SK-N-SH (cell line): ENCODE measurements around the gene GNB2. TPM values are rescaled to one million over a fixed set of nuclear protein-coding genes. Genes with fewer than 3 reads are reported as not detected.
"Not testable (repeated sequence)": the region's sequence is repeated elsewhere in the genome, so short reads cannot be mapped to it uniquely, and the experiment has no call there.

Experiments used
- CTCF ChIA-PET: fragments of 300-600, 350-600 bp; formaldehyde crosslinking; extraction: SDS; loops from one replicate; lab custom pipeline; 2021; lab: Yijun Ruan, JAX
- POLR2A ChIA-PET: fragments of 350-600 bp; sonication (Branson Sonifier 250); formaldehyde crosslinking; extraction: SDS; loops from one replicate; lab custom pipeline; 2020; ENCODE audit warnings: antibody characterized with exemption, inconsistent platforms; lab: Yijun Ruan, JAX
- DNase-seq: peaks from one replicate; pipeline ENCODE4 v3.0.0; 2012
- H2AFZ ChIP-seq: fragments of 200-600 bp; sonication (generic); 2 replicates; pipeline ENCODE4 v1.8.1; 2016; ENCODE audit warnings: antibody characterized with exemption, mild to moderate bottlenecking, low read depth
- H3F3A ChIP-seq: fragments of 200-600 bp; sonication (generic); replicated peaks from 2 replicates; pipeline ENCODE3; 2016; ENCODE audit warnings: antibody characterized with exemption, mild to moderate bottlenecking; ENCODE audit not compliant: insufficient read depth
- H3K27ac ChIP-seq, 2 experiments: fragments of 200-500 bp in 1 of 2; fragments of 200-600 bp in 1 of 2; sonication (Bioruptor generic) in 1 of 2; sonication (generic), shearing (Covaris generic) in 1 of 2; 2 replicates each; pipeline versions ENCODE4 v1.5.1 to v1.6.1; 2014 to 2016; ENCODE audit warnings: low read depth in 2 of 2, inconsistent platforms in 1 of 2, low read length in 1 of 2, mild to moderate bottlenecking in 1 of 2, mixed read lengths in 1 of 2
- H3K27me3 ChIP-seq: fragments of 200-600 bp; sonication (generic), shearing (Covaris generic); 2 replicates; pipeline ENCODE4 v1.6.1; 2016; ENCODE audit warnings: mixed run types; ENCODE audit not compliant: insufficient read depth
- H3K36me3 ChIP-seq, 2 experiments: fragments of 200-500 bp in 1 of 2; fragments of 200-600 bp in 1 of 2; sonication (Bioruptor generic) in 1 of 2; sonication (generic) in 1 of 2; replicated peaks in 1 of 2; 2 replicates each; pipeline versions ENCODE3 to v1.5.1; 2014 to 2016; ENCODE audit warnings: low read length in 1 of 2, mild to moderate bottlenecking in 1 of 2; ENCODE audit not compliant: insufficient read depth in 2 of 2, control insufficient read depth in 1 of 2
- H3K4me1 ChIP-seq, 2 experiments: fragments of 200-500 bp in 1 of 2; fragments of 200-600 bp in 1 of 2; sonication (Bioruptor generic) in 1 of 2; sonication (generic), shearing (Covaris generic) in 1 of 2; 2 replicates each; pipeline versions ENCODE4 v1.5.1 to v1.6.1; 2014 to 2016; ENCODE audit warnings: low read depth in 1 of 2, low read length in 1 of 2, mixed run types in 1 of 2; ENCODE audit not compliant: insufficient read depth in 2 of 2, control insufficient read depth in 1 of 2
- H3K4me2 ChIP-seq: fragments of 200-600 bp; sonication (generic), shearing (Covaris generic); 2 replicates; pipeline ENCODE4 v1.6.1; 2017; ENCODE audit warnings: mixed run types
- H3K4me3 ChIP-seq, 2 experiments: fragments of 200-500 bp in 1 of 2; fragments of 200-600 bp in 1 of 2; sonication (Bioruptor generic) in 1 of 2; sonication (generic), shearing (Covaris generic) in 1 of 2; 2 replicates each; pipeline versions ENCODE4 v1.5.1 to v1.8.1; 2014 to 2016; ENCODE audit warnings: low read depth in 2 of 2, inconsistent platforms in 1 of 2, low read length in 1 of 2, mild to moderate bottlenecking in 1 of 2, mixed read lengths in 1 of 2, moderate library complexity in 1 of 2
- H3K79me2 ChIP-seq: fragments of 200-600 bp; sonication (generic); 2 replicates; pipeline ENCODE4 v1.8.1; 2017; ENCODE audit warnings: mild to moderate bottlenecking; ENCODE audit not compliant: insufficient read depth
- H3K9ac ChIP-seq: fragments of 200-600 bp; sonication (generic); 2 replicates; pipeline ENCODE4 v1.6.1; 2017; ENCODE audit warnings: mixed run types
- H3K9me2 ChIP-seq: fragments of 200-600 bp; sonication (generic); 2 replicates; pipeline ENCODE4 v1.6.1; 2017; ENCODE audit warnings: mixed run types
- H3K9me3 ChIP-seq: fragments of 200-600 bp; sonication (generic); 2 replicates; pipeline ENCODE4 v1.6.1; 2017; ENCODE audit warnings: mixed run types, mild to moderate bottlenecking, moderate library complexity
- H4K20me1 ChIP-seq: fragments of 200-600 bp; sonication (generic); 2 replicates; pipeline ENCODE4 v1.6.1; 2017; ENCODE audit warnings: mild to moderate bottlenecking, mixed run types; ENCODE audit not compliant: insufficient read depth
- CHD2 ChIP-seq: fragments of 150-350 bp; IDR thresholded peaks from 2 replicates; pipeline ENCODE4 v1.6.1; 2018; ENCODE audit warnings: low read length; ENCODE audit not compliant: partially characterized antibody
- ELF1 ChIP-seq: IDR thresholded peaks from 2 replicates; pipeline ENCODE4 v1.4.0; 2012
- EP300 ChIP-seq, 2 experiments: IDR thresholded peaks; 2 replicates each; pipeline versions ENCODE4 v1.4.0 to v1.6.1; 2012; ENCODE audit warnings: borderline replicate concordance in 1 of 2, low read depth in 1 of 2, low read length in 1 of 2
- FOSL2 ChIP-seq: IDR thresholded peaks from 2 replicates; pipeline ENCODE4 v1.4.0; 2012; ENCODE audit warnings: low read depth, mild to moderate bottlenecking, moderate library complexity, borderline replicate concordance
- FOXJ3 ChIP-seq: sonication (generic); formaldehyde crosslinking; IDR thresholded peaks from 2 replicates; pipeline ENCODE4 v1.5.1; 2020; ENCODE audit warnings: mild to moderate bottlenecking, missing genetic modification reagents
- FOXM1 ChIP-seq: IDR thresholded peaks from 2 replicates; pipeline ENCODE4 v1.4.0; 2012; ENCODE audit warnings: low read depth, mild to moderate bottlenecking
- GATA2 ChIP-seq: sonication (generic); formaldehyde crosslinking; IDR thresholded peaks from 2 replicates; pipeline ENCODE4 v1.5.0; 2020; ENCODE audit warnings: mild to moderate bottlenecking, missing genetic modification reagents
- JUND ChIP-seq: IDR thresholded peaks from 2 replicates; pipeline ENCODE4 v1.4.0; 2012
- MEF2A ChIP-seq: IDR thresholded peaks from 2 replicates; pipeline ENCODE4 v1.4.0; 2012; ENCODE audit warnings: low read depth, borderline replicate concordance
- MXI1 ChIP-seq: IDR thresholded peaks from 2 replicates; pipeline ENCODE4 v1.6.1; 2012; ENCODE audit warnings: mild to moderate bottlenecking, low read depth, low read length, improper control_type of control experiment
- NFIC ChIP-seq: IDR thresholded peaks from 2 replicates; pipeline ENCODE4 v1.4.0; 2012; ENCODE audit warnings: borderline replicate concordance
- POLR2AphosphoS5 ChIP-seq: IDR thresholded peaks from 2 replicates; pipeline ENCODE4 v1.6.1; 2012; ENCODE audit warnings: low read depth, low read length
- RAD21 ChIP-seq: IDR thresholded peaks from 2 replicates; pipeline ENCODE4 v1.6.1; 2012; ENCODE audit warnings: mild to moderate bottlenecking, low read length
- RFX5 ChIP-seq: IDR thresholded peaks from 2 replicates; pipeline ENCODE4 v1.6.1; 2012; ENCODE audit warnings: mild to moderate bottlenecking, improper control_type of control experiment, low read length
- RXRA ChIP-seq: IDR thresholded peaks from 2 replicates; pipeline ENCODE4 v1.4.0; 2012; ENCODE audit warnings: low read depth, mild to moderate bottlenecking, borderline replicate concordance
- SIN3A ChIP-seq: IDR thresholded peaks from 2 replicates; pipeline ENCODE4 v1.6.1; 2012; ENCODE audit warnings: low read depth, mild to moderate bottlenecking, low read length, moderate library complexity, borderline replicate concordance
- TAF1 ChIP-seq: IDR thresholded peaks from 2 replicates; pipeline ENCODE4 v1.6.1; 2012; ENCODE audit warnings: low read depth, mild to moderate bottlenecking, low read length, moderate library complexity, borderline replicate concordance
- TCF12 ChIP-seq: IDR thresholded peaks from 2 replicates; pipeline ENCODE4 v1.4.0; 2012
- TEAD4 ChIP-seq: IDR thresholded peaks from 2 replicates; pipeline ENCODE4 v1.4.0; 2012; ENCODE audit warnings: mild to moderate bottlenecking, borderline replicate concordance; ENCODE audit not compliant: insufficient read depth
- WGBS: methylation state at CpG from one replicate; pipeline ENCODE4 v1.1.6; 2017; ENCODE audit warnings: low lambda C conversion rate; 5-methylcytosine and 5-hydroxymethylcytosine counted together
- polyA plus RNA-seq, 3 experiments: library from polyadenylated mRNA; depleted of rRNA; stranded (reverse); fragments of >200 nt; gene quantifications; 2 replicates each; pipeline ENCODE4 v1.2.3, GENCODE V29; 2012
- TF ChIP-seq, protein P1 (sequence below): IDR thresholded peaks from 2 replicates; pipeline ENCODE4; 2012
- TF ChIP-seq, protein P2 (sequence below): fragments of 150-350 bp; IDR thresholded peaks from 2 replicates; pipeline ENCODE4 v1.6.1; 2017; ENCODE audit warnings: antibody characterized with exemption, low read length, low read depth, borderline replicate concordance
- TF ChIP-seq, protein P3 (sequence below): IDR thresholded peaks from 2 replicates; pipeline ENCODE4 v1.4.0; 2012; ENCODE audit warnings: low read depth, borderline replicate concordance

GNB2 gene
- polyA plus RNA-seq, 1 of the 3 experiments (the other 2 are of a cell fraction), result 398 TPM

DNA sequence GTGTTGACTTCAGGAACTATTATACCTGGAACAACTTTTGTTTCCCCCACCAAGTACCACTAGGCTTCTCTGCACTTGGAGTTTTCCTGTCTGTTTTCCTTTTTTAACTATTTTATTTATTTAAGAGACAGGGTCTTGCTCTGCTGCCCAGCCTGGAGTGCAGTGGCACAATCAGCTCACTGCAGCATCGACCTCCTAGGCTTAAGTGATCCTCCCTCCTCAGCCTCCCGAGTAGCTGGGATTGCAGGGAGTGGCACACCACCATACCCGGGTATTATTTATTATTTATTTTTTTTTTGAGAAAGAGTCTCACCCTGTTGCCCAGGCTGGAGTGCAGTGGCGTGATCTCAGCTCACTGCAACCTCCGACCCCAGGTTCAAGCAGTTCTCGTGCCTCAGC lies 22.6 kb downstream of the GNB2 start (continued):
- TF ChIP-seq, protein P1, sequence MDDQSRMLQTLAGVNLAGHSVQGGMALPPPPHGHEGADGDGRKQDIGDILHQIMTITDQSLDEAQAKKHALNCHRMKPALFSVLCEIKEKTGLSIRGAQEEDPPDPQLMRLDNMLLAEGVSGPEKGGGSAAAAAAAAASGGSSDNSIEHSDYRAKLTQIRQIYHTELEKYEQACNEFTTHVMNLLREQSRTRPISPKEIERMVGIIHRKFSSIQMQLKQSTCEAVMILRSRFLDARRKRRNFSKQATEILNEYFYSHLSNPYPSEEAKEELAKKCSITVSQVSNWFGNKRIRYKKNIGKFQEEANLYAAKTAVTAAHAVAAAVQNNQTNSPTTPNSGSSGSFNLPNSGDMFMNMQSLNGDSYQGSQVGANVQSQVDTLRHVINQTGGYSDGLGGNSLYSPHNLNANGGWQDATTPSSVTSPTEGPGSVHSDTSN, result no peak
- no peak for TF ChIP-seq FOSL2
- TF ChIP-seq POLR2AphosphoS5, result no peak
- no peak for TF ChIP-seq SIN3A

DNA sequence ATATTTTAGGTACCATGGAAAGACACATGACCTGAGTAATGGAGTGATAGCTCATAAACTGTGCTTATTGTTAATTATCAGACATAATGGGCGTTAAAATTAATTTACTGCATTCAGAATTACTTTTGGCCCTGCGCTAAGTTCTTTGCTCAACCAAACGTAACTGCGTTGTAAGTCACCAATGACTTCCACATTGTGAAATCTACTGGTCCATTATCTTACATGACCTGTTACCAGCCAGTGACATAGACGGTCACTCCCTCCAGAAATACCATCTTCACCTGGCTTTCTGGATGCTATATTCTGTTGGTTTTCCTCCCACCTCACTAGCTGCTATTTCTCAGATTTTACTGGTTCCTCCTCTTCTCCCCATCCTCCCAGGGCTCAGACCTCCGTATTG lies 25.5 kb downstream of the GNB2 start:
- POLR2A ChIA-PET, result no interaction called here
- no peak for TF ChIP-seq MEF2A
- no peak for TF ChIP-seq CHD2
- TF ChIP-seq, protein P2, sequence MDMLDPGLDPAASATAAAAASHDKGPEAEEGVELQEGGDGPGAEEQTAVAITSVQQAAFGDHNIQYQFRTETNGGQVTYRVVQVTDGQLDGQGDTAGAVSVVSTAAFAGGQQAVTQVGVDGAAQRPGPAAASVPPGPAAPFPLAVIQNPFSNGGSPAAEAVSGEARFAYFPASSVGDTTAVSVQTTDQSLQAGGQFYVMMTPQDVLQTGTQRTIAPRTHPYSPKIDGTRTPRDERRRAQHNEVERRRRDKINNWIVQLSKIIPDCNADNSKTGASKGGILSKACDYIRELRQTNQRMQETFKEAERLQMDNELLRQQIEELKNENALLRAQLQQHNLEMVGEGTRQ, result no peak
- no peak for TF ChIP-seq FOXM1
- no peak for TF ChIP-seq FOSL2
- no peak for TF ChIP-seq TEAD4
- no peak for TF ChIP-seq TAF1
- no peak for TF ChIP-seq GATA2 (CRISPR knock-in tag)
- TF ChIP-seq ELF1, result no peak
- TF ChIP-seq, protein P3, sequence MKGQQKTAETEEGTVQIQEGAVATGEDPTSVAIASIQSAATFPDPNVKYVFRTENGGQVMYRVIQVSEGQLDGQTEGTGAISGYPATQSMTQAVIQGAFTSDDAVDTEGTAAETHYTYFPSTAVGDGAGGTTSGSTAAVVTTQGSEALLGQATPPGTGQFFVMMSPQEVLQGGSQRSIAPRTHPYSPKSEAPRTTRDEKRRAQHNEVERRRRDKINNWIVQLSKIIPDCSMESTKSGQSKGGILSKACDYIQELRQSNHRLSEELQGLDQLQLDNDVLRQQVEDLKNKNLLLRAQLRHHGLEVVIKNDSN, result no peak
- TF ChIP-seq TCF12, result no peak
- no peak for TF ChIP-seq MXI1
- no peak for TF ChIP-seq EP300 (IDR thresholded peaks at IDR 0.05; ENCODE audit: borderline replicate concordance in 1 of 2, low read depth in 1 of 2, low read length in 1 of 2)
- no peak for TF ChIP-seq JUND
- TF ChIP-seq FOXJ3 (CRISPR knock-in tag), result no peak
- TF ChIP-seq NFIC, result no peak
- TF ChIP-seq RAD21, result no peak
- TF ChIP-seq RFX5, result no peak
- no peak for TF ChIP-seq RXRA
- no peak for TF ChIP-seq SIN3A
- Histone ChIP-seq H4K20me1 (no peaks in the 10 kb centered on the region), H3K9me3 (no peaks in the 10 kb centered on the region), H3K4me1 (no peaks in the 10 kb centered on the region), H3K4me3 (no peak overlapping the region), H3K9me2 (no peaks in the 10 kb centered on the region), H3F3A (peaks cover 18% of the 10 kb centered on the region), H3K4me2 (no peak overlapping the region), H3K27ac (no peak overlapping the region), H3K36me3 (no peaks in the 10 kb centered on the region), H2AFZ (no peak overlapping the region), H3K79me2 (no peaks in the 10 kb centered on the region), H3K9ac (no peak overlapping the region), H3K27me3 (peaks cover 13% of the 10 kb centered on the region; the same call in 1 of the 2 replicates)
- DNase-seq, result no peak
- CTCF ChIA-PET, result interaction anchor here (0.7 to 5.0 kb wide), 5 partner anchors 26 to 153 kb away, joined by 3 to 23 read pairs (median 4); partner anchors contain the start of gene SLC12A9
- WGBS, result 27% methylated on average over 6 of the region's 6 CpGs

DNA sequence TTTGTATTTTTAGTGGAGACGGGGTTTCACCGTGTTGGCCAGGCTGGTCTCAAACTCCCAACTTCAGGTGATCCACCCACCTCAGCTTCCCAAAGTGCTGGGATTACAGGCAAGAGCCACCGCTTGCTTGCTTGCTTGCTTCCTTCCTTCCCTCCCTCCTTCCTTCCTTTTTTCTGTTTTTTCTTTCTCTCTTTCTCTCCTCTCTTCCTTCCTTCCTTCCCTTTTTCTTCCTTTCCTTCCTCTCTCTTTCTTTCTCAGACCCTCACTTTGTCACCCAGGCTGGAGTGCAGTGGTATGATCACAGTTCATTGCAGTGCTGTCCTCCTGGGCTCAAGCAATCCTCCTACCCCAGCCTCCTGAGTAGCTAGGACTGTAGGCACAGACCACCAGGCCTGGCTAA lies 27.5 kb downstream of the GNB2 start:
- not testable (repeated sequence) for H3K27ac ChIP-seq, H2AFZ ChIP-seq, H3K9me3 ChIP-seq, H4K20me1 ChIP-seq, H3K4me2 ChIP-seq, H3K4me1 ChIP-seq, DNase-seq, H3K4me3 ChIP-seq, H3K9ac ChIP-seq, H3K79me2 ChIP-seq, H3K9me2 ChIP-seq, H3K36me3 ChIP-seq
- ChIA-PET POLR2A (interaction anchor here (0.6 kb wide), 1 partner anchor 240 kb away, joined by 7 read pairs; no protein-coding TSS in a partner anchor), CTCF (interaction anchor here (1.2 to 17.6 kb wide), 6 partner anchors 8 to 150 kb away, joined by 5 to 344 read pairs (median 80); partner anchors contain the start of genes EPHB4, EPO, GIGYF1 and SLC12A9)
- Histone ChIP-seq H3K27me3 (peaks cover 13% of the 10 kb centered on the region; the same call in 1 of the 2 replicates), H3F3A (peaks cover 17% of the 10 kb centered on the region)
- 80% methylated on average over 3 of the region's 3 CpGs for WGBS
